Measurements from ENCODE around the gene MED31.

- TF ChIP-seq, protein P1, sequence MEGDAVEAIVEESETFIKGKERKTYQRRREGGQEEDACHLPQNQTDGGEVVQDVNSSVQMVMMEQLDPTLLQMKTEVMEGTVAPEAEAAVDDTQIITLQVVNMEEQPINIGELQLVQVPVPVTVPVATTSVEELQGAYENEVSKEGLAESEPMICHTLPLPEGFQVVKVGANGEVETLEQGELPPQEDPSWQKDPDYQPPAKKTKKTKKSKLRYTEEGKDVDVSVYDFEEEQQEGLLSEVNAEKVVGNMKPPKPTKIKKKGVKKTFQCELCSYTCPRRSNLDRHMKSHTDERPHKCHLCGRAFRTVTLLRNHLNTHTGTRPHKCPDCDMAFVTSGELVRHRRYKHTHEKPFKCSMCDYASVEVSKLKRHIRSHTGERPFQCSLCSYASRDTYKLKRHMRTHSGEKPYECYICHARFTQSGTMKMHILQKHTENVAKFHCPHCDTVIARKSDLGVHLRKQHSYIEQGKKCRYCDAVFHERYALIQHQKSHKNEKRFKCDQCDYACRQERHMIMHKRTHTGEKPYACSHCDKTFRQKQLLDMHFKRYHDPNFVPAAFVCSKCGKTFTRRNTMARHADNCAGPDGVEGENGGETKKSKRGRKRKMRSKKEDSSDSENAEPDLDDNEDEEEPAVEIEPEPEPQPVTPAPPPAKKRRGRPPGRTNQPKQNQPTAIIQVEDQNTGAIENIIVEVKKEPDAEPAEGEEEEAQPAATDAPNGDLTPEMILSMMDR (conservative IDR thresholded peaks at IDR 0.05; ENCODE audit: low read depth in 2 of 2): no peak
- TF ChIP-seq POLR2AphosphoS5 (IDR thresholded peaks at IDR 0.05; ENCODE audit: low read depth): no peak
- no peak for TF ChIP-seq EZH2phosphoT487 (IDR thresholded peaks at IDR 0.05; ENCODE audit: unreplicated experiment)
- TF ChIP-seq CREB1 (CRISPR knock-in tag; IDR thresholded peaks at IDR 0.05; ENCODE audit: low read depth): no peak
- TF ChIP-seq, protein P2, sequence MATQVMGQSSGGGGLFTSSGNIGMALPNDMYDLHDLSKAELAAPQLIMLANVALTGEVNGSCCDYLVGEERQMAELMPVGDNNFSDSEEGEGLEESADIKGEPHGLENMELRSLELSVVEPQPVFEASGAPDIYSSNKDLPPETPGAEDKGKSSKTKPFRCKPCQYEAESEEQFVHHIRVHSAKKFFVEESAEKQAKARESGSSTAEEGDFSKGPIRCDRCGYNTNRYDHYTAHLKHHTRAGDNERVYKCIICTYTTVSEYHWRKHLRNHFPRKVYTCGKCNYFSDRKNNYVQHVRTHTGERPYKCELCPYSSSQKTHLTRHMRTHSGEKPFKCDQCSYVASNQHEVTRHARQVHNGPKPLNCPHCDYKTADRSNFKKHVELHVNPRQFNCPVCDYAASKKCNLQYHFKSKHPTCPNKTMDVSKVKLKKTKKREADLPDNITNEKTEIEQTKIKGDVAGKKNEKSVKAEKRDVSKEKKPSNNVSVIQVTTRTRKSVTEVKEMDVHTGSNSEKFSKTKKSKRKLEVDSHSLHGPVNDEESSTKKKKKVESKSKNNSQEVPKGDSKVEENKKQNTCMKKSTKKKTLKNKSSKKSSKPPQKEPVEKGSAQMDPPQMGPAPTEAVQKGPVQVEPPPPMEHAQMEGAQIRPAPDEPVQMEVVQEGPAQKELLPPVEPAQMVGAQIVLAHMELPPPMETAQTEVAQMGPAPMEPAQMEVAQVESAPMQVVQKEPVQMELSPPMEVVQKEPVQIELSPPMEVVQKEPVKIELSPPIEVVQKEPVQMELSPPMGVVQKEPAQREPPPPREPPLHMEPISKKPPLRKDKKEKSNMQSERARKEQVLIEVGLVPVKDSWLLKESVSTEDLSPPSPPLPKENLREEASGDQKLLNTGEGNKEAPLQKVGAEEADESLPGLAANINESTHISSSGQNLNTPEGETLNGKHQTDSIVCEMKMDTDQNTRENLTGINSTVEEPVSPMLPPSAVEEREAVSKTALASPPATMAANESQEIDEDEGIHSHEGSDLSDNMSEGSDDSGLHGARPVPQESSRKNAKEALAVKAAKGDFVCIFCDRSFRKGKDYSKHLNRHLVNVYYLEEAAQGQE (IDR thresholded peaks at IDR 0.05; ENCODE audit: unreplicated experiment): no peak
- no peak for TF ChIP-seq EZH2 (IDR thresholded peaks at IDR 0.05; ENCODE audit: low read depth, unreplicated experiment)
- TF ChIP-seq JUNB (IDR thresholded peaks at IDR 0.05; ENCODE audit: unreplicated experiment): no peak
- no peak for TF ChIP-seq ZNF114 (CRISPR knock-in tag; IDR thresholded peaks at IDR 0.05)
- TF ChIP-seq, protein P3, sequence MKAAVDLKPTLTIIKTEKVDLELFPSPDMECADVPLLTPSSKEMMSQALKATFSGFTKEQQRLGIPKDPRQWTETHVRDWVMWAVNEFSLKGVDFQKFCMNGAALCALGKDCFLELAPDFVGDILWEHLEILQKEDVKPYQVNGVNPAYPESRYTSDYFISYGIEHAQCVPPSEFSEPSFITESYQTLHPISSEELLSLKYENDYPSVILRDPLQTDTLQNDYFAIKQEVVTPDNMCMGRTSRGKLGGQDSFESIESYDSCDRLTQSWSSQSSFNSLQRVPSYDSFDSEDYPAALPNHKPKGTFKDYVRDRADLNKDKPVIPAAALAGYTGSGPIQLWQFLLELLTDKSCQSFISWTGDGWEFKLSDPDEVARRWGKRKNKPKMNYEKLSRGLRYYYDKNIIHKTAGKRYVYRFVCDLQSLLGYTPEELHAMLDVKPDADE (IDR thresholded peaks at IDR 0.05): no peak
- no peak for TF ChIP-seq STAT1 (IDR thresholded peaks at IDR 0.05; ENCODE audit: unreplicated experiment)
Measured at GRCh38 chr17:6691546-6691945, 40.1 kb upstream of the MED31 start.
